HUES6 (cell line): ENCODE results near the gene CPM.

ENCODE experiments used
- H3K27ac ChIP-seq: 2 replicates; pipeline ENCODE4 v1.7.0; 2013; ENCODE audit warnings: low read depth, mild to moderate bottlenecking, low read length, inconsistent platforms
- H3K27me3 ChIP-seq: 2 replicates; pipeline ENCODE4 v1.6.1; 2013; ENCODE audit warnings: low read length; ENCODE audit not compliant: control insufficient read depth, insufficient read depth
- H3K36me3 ChIP-seq: 2 replicates; pipeline ENCODE4 v1.6.1; 2013; ENCODE audit warnings: low read length; ENCODE audit not compliant: control insufficient read depth, insufficient read depth
- H3K4me1 ChIP-seq: 2 replicates; pipeline ENCODE4 v1.6.1; 2013; ENCODE audit warnings: low read length; ENCODE audit not compliant: control insufficient read depth, insufficient read depth
- H3K4me3 ChIP-seq: 2 replicates; pipeline ENCODE4 v1.5.1; 2013; ENCODE audit warnings: low read depth, low read length
- H3K9ac ChIP-seq: one replicate; pipeline ENCODE4 v1.6.1; 2013; ENCODE audit warnings: mild to moderate bottlenecking, low read length
- H3K9me3 ChIP-seq: 2 replicates; pipeline ENCODE4 v1.6.1; 2013; ENCODE audit warnings: low read depth, low read length; ENCODE audit not compliant: control insufficient read depth, insufficient read depth

Gene CPM

GRCh38 chr12:68932961-68933893 is at the start of gene CPM:
Gene CPM, minus strand, starts transcription at chr12:68933171. Its CDS starts 334 bp downstream, at chr12:68932837.
- peak within 1 kb of the TSS; percentile 46 for H3K9ac ChIP-seq
- H3K27ac ChIP-seq = no peak within 1 kb of the TSS
- peak within 1 kb of the TSS; percentile 52 for H3K4me3 ChIP-seq
- H3K4me1 ChIP-seq = peaks cover 18% of the 10 kb centered on the region
- peaks cover 38% of the 10 kb centered on the region for H3K27me3 ChIP-seq
- H3K36me3 ChIP-seq = no peaks in the 10 kb centered on the region
- 0 out of 2 replicates have a peak, but pooled peaks cover 4% of the 10 kb centered on the region for H3K9me3 ChIP-seq

- Histone ChIP-seq H3K9me3 (peaks cover 5% of the 10 kb centered on the region; the same call in 1 of the 2 replicates), H3K9ac (no peak overlapping the region), H3K27me3 (no peaks in the 10 kb centered on the region), H3K4me3 (no peak overlapping the region), H3K36me3 (no peaks in the 10 kb centered on the region), H3K4me1 (peaks cover 10% of the 10 kb centered on the region; the same call in 1 of the 2 replicates), H3K27ac (no peak overlapping the region)
Observed at GRCh38 chr12:68981516-68981915, 48.5 kb upstream of the CPM start.

GRCh38 chr12:68980476-68981212 is 47.7 kb upstream of the CPM start:
- no peak overlapping the region for H3K27ac ChIP-seq
- peaks cover 5% of the 10 kb centered on the region; the same call in 1 of the 2 replicates for H3K9me3 ChIP-seq
- no peaks in the 10 kb centered on the region for H3K27me3 ChIP-seq
- H3K4me3 ChIP-seq = no peak overlapping the region
- no peaks in the 10 kb centered on the region for H3K36me3 ChIP-seq
- no peak overlapping the region for H3K9ac ChIP-seq
- peaks cover 10% of the 10 kb centered on the region; the same call in 1 of the 2 replicates for H3K4me1 ChIP-seq

GRCh38 chr12:68978678-68979077 is 45.7 kb upstream of the CPM start:
- Histone ChIP-seq H3K27me3 (no peaks in the 10 kb centered on the region), H3K4me1 (peaks cover 10% of the 10 kb centered on the region; the same call in 1 of the 2 replicates), H3K27ac (no peak overlapping the region), H3K36me3 (no peaks in the 10 kb centered on the region), H3K4me3 (no peak overlapping the region), H3K9ac (no peak overlapping the region), H3K9me3 (peaks cover 5% of the 10 kb centered on the region; the same call in 1 of the 2 replicates)

- peaks cover 5% of the 10 kb centered on the region; the same call in 1 of the 2 replicates for H3K9me3 ChIP-seq
- H3K9ac ChIP-seq = no peak overlapping the region
- H3K36me3 ChIP-seq = no peaks in the 10 kb centered on the region
- H3K4me3 ChIP-seq = no peak overlapping the region
- H3K4me1 ChIP-seq = peaks cover 10% of the 10 kb centered on the region; the same call in 1 of the 2 replicates
- H3K27me3 ChIP-seq = no peaks in the 10 kb centered on the region
- no peak overlapping the region for H3K27ac ChIP-seq
Observed at GRCh38 chr12:68977909-68978610, 45.1 kb upstream of the CPM start.

GRCh38 chr12:68977335-68977734 is 44.4 kb upstream of the CPM start:
- H3K9me3 ChIP-seq = no peaks in the 10 kb centered on the region
- H3K4me1 ChIP-seq = peaks cover 10% of the 10 kb centered on the region; the same call in 1 of the 2 replicates
- no peak overlapping the region for H3K4me3 ChIP-seq
- H3K27ac ChIP-seq = no peak overlapping the region
- no peaks in the 10 kb centered on the region for H3K27me3 ChIP-seq
- no peaks in the 10 kb centered on the region for H3K36me3 ChIP-seq
- no peak overlapping the region for H3K9ac ChIP-seq

- no peaks in the 10 kb centered on the region for H3K27me3 ChIP-seq
- no peak overlapping the region for H3K4me3 ChIP-seq
- no peak overlapping the region for H3K9ac ChIP-seq
- peaks cover 10% of the 10 kb centered on the region; the same call in 1 of the 2 replicates for H3K4me1 ChIP-seq
- H3K27ac ChIP-seq = no peak overlapping the region
- H3K36me3 ChIP-seq = no peaks in the 10 kb centered on the region
- no peaks in the 10 kb centered on the region for H3K9me3 ChIP-seq
Observed at GRCh38 chr12:68976395-68976841, 43.4 kb upstream of the CPM start.

- no peak overlapping the region for H3K9ac ChIP-seq
- no peaks in the 10 kb centered on the region for H3K36me3 ChIP-seq
- no peak overlapping the region for H3K27ac ChIP-seq
- H3K4me1 ChIP-seq = peaks cover 10% of the 10 kb centered on the region; the same call in 1 of the 2 replicates
- no peaks in the 10 kb centered on the region for H3K27me3 ChIP-seq
- H3K9me3 ChIP-seq = no peaks in the 10 kb centered on the region
- H3K4me3 ChIP-seq = no peak overlapping the region
Observed at GRCh38 chr12:68975811-68976210, 42.8 kb upstream of the CPM start.

- no peaks in the 10 kb centered on the region for H3K9me3 ChIP-seq
- no peak overlapping the region for H3K9ac ChIP-seq
Observed at GRCh38 chr12:68972595-68972994, 39.6 kb upstream of the CPM start.

GRCh38 chr12:68971404-68971803 is 38.4 kb upstream of the CPM start:
- Histone ChIP-seq H3K9me3 (no peaks in the 10 kb centered on the region), H3K9ac (no peak overlapping the region), H3K27me3 (no peaks in the 10 kb centered on the region), H3K36me3 (no peaks in the 10 kb centered on the region), H3K4me1 (no peaks in the 10 kb centered on the region), H3K4me3 (no peak overlapping the region), H3K27ac (no peak overlapping the region)

More at GRCh38 chr12:68972595-68972994, 39.6 kb upstream of the CPM start:
- Histone ChIP-seq H3K36me3 (no peaks in the 10 kb centered on the region), H3K27me3 (no peaks in the 10 kb centered on the region), H3K4me3 (no peak overlapping the region), H3K27ac (no peak overlapping the region), H3K4me1 (no peaks in the 10 kb centered on the region)
